GM12878 (cell line): ENCODE results near the gene MCF2L2. TPM values are rescaled to one million over a fixed set of nuclear protein-coding genes. Genes with fewer than 3 reads are reported as not detected.

Experiments used
- ATAC-seq: fragments of 200-7000 bp; cut with Tn5 transposase; 3 replicates; pipeline ENCODE4 v1.9.1; 2020; ENCODE audit warnings: mild to moderate bottlenecking, moderate library complexity
- BruUV-seq: library from RNA; stranded (reverse); fragments of 400-500 nt; replicated peaks from 2 replicates; lab custom pipeline; 2021; lab: Mats Ljungman, UMichigan
- CTCF ChIA-PET: fragments of 300-600 bp; sonication (Branson Sonifier 250); formaldehyde crosslinking; extraction: SDS; loops from one replicate; lab custom pipeline; 2021; ENCODE audit warnings: inconsistent platforms; lab: Yijun Ruan, JAX
- POLR2A ChIA-PET: fragments of 350-600 bp; formaldehyde crosslinking; extraction: SDS; loops from one replicate; lab custom pipeline; 2021; ENCODE audit warnings: inconsistent platforms; lab: Charles Lee
- RAD21 ChIA-PET: fragments of 300-600 bp; sonication (Branson Sonifier 250); formaldehyde crosslinking; loops from one replicate; lab custom pipeline; 2023; ENCODE audit warnings: antibody characterized with exemption; ENCODE audit not compliant: unreplicated experiment; lab: Charles Lee
- SMC1A ChIA-PET: fragments of 300-600 bp; sonication (Branson Sonifier 250); formaldehyde crosslinking; loops from one replicate; lab custom pipeline; 2023; ENCODE audit not compliant: unreplicated experiment, uncharacterized antibody; lab: Charles Lee
- DNase-seq: peaks from one replicate; pipeline ENCODE4 v3.0.0-alpha.2; 2011; ENCODE audit warnings: low read depth, low spot score
- FAIRE-seq: peaks from 3 replicates; lab custom pipeline; 2011; peaks lifted over from hg19 to GRCh38; lab: Jason Lieb, UNC
- H2AFZ ChIP-seq: 2 replicates; pipeline ENCODE4 v1.6.0; 2011; ENCODE audit warnings: low read depth, low read length, control low read depth; ENCODE audit not compliant: control insufficient read depth
- H3K27ac ChIP-seq: 2 replicates; pipeline ENCODE4 v1.5.1; 2011; ENCODE audit warnings: control low read depth; ENCODE audit not compliant: control insufficient read depth, insufficient read depth
- H3K27me3 ChIP-seq, 2 experiments: replicated peaks in 1 of 2; 2 replicates each; pipeline versions ENCODE4 v1.6.0 to v1.6.1; 2011; ENCODE audit warnings: low read length in 1 of 2; ENCODE audit not compliant: control insufficient read depth in 2 of 2, insufficient read depth in 2 of 2
- H3K36me3 ChIP-seq, 2 experiments: 2 replicates each; pipeline ENCODE4 v1.5.1; 2011; ENCODE audit warnings: low read length in 1 of 2; ENCODE audit not compliant: control insufficient read depth in 2 of 2, insufficient read depth in 2 of 2
- H3K4me1 ChIP-seq: 2 replicates; pipeline ENCODE4 v1.6.1; 2011; ENCODE audit warnings: mild to moderate bottlenecking, low read length, moderate library complexity, mixed read lengths; ENCODE audit not compliant: control insufficient read depth, insufficient read depth
- H3K4me2 ChIP-seq: 2 replicates; pipeline ENCODE4 v1.6.0; 2011; ENCODE audit warnings: control low read depth; ENCODE audit not compliant: control insufficient read depth, insufficient read depth
- H3K4me3 ChIP-seq: fragments of 200-600 bp; sonication (generic); 2 replicates; pipeline ENCODE4 v1.5.1; 2016
- H3K79me2 ChIP-seq: 2 replicates; pipeline ENCODE4 v1.6.0; 2011; ENCODE audit warnings: low read length; ENCODE audit not compliant: control insufficient read depth, insufficient read depth
- H3K9ac ChIP-seq: 2 replicates; pipeline ENCODE4 v1.8.0; 2011; ENCODE audit warnings: low read length, control low read depth, mixed read lengths; ENCODE audit not compliant: control insufficient read depth, insufficient read depth
- H3K9me3 ChIP-seq: replicated peaks from 3 replicates; pipeline ENCODE4 v1.5.1; 2011; ENCODE audit warnings: mild to moderate bottlenecking, low read length; ENCODE audit not compliant: control insufficient read depth, insufficient read depth
- H4K20me1 ChIP-seq: 2 replicates; pipeline ENCODE4 v1.6.0; 2011; ENCODE audit not compliant: control insufficient read depth, insufficient read depth
- PML ChIP-seq: IDR thresholded peaks from 2 replicates; pipeline ENCODE4 v1.6.1; 2012; ENCODE audit warnings: low read length, inconsistent platforms
- SMAD5 ChIP-seq: IDR thresholded peaks from 2 replicates; pipeline ENCODE4 v1.6.1; 2016; ENCODE audit warnings: antibody characterized with exemption, low read depth
- WGBS: methylation state at CpG from one replicate; pipeline ENCODE4 v1.1.6; 2016; ENCODE audit warnings: low lambda C conversion rate; ENCODE audit not compliant: insufficient replicate concordance, insufficient coverage; ENCODE audit errors: missing lambda C conversion rate; 5-methylcytosine and 5-hydroxymethylcytosine counted together
- in situ Hi-C: fragments of 300-500 bp; cut with MboI; formaldehyde crosslinking; loops from 9 replicates; pipeline ENCODE4 v1.14.3; 2018; ENCODE audit warnings: mixed read lengths
- intact Hi-C: fragments of 100-400 bp; cut with micrococcal nuclease; formaldehyde crosslinking; loops from one replicate; pipeline ENCODE4 v1.14.2; 2022; ENCODE audit not compliant: unreplicated experiment
- polyA plus RNA-seq, 11 experiments: library from polyadenylated mRNA; depleted of rRNA in 4 of 11; unstranded in 6 of 11; stranded (reverse) in 5 of 11; fragments of >200 nt; fragmentation: Nextera tagmentation in 4 of 11; fragmentation: Illumina TruSeq in 1 of 11; extraction: Ambion mirVana in 4 of 11; extraction: Trizol in 1 of 11; gene quantifications; 1 replicate in 1 of 11; 2 replicates in 10 of 11; pipeline versions ENCODE4 v1.2.1 to v1.2.3, GENCODE V29; 2011 to 2016; ENCODE audit warnings: inconsistent platforms in 2 of 11, missing spikeins in 2 of 11, low read depth in 1 of 11
- total RNA-seq, 4 experiments: library from RNA; depleted of rRNA in 3 of 4; stranded (reverse); fragments of >200 nt in 3 of 4; fragmentation: Illumina TruSeq in 1 of 4; extraction: Trizol in 1 of 4; gene quantifications; 2 replicates each; pipeline versions ENCODE4 v1.2.1 to v1.2.3, GENCODE V29; 2013 to 2021
- TF ChIP-seq, protein P1 (sequence below): fragments of 450-650 bp; IDR thresholded peaks from 2 replicates; pipeline ENCODE4 v1.6.1; 2017; ENCODE audit warnings: borderline replicate concordance

The MCF2L2 gene
- total and polyA plus RNA-seq, 10 of the 15 experiments (the other 5 are each of a cell fraction or from before 2014, with no cell fraction given), result 0.37 to 2.8 (median 1.4) TPM

DNA sequence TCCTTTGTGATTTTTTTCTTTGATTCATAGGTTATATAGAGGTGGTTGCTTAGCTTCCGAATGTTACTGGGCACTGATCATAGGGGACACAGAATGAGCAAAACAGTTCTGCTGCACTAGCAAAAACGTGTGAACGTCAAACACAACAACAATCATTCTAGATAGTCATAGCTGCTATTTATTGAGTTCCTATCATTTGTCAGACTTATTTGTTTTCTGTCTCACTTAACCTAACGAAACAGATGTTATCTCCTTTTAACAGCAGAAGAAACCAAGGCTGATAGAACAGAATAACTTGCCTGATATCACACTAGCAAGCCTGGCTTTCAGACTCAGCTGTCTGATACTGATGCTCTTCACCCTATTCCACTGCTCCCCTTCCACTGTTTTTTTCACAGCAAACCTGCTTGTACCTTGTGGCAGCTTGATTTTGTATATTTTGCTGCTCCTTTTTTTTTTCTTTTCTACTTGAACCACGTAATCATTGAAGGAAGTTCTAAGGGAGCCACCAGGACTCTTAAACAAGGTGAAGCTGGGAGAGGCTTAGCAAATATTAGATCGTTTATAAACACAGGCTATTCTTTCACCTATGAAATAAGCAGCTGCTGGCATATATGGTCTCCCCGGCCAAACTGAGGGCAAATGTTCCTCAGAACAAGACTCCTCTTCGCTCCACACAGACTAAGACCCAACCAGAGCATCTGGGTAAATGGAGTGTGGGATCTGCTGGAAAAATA, 78.8 kb downstream of the MCF2L2 start (continued):
- TF ChIP-seq, protein P1, sequence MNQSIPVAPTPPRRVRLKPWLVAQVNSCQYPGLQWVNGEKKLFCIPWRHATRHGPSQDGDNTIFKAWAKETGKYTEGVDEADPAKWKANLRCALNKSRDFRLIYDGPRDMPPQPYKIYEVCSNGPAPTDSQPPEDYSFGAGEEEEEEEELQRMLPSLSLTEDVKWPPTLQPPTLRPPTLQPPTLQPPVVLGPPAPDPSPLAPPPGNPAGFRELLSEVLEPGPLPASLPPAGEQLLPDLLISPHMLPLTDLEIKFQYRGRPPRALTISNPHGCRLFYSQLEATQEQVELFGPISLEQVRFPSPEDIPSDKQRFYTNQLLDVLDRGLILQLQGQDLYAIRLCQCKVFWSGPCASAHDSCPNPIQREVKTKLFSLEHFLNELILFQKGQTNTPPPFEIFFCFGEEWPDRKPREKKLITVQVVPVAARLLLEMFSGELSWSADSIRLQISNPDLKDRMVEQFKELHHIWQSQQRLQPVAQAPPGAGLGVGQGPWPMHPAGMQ, result no peak
- TF ChIP-seq PML, result no peak

DNA sequence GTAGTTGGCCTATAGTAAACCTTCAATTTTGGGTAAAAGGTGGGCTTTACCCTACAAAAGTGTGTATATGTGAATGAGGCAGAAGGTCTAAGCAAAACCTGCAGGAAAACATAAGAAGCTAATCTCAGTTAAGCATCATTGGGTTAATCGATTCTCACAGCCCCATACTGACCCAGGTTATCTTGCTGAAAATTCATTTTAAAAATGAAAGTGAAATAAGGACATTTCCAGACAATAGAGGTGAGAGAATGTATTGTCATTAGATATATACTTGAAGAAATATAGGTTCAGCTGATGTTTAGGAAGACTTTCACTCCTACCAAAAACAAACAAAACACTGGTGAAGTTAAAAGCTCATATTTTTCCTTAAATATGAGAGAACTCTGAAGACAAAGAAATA, 85.6 kb downstream of the MCF2L2 start:
- Histone ChIP-seq H3K9ac (no peak overlapping the region), H3K79me2 (no peaks in the 10 kb centered on the region), H2AFZ (no peak overlapping the region), H3K4me2 (no peak overlapping the region), H4K20me1 (no peaks in the 10 kb centered on the region), H3K4me3 (no peak overlapping the region)
- intact Hi-C loops (no loop called here), in situ Hi-C loops (no loop called here)
- no peak for TF ChIP-seq SMAD5
- TF ChIP-seq, all 136 proteins: peak for 0
- ATAC-seq (peak; percentile 73), FAIRE-seq (no peak), DNase-seq (no peak)
- WGBS, result 45% methylated on average over 1 of the region's 1 CpG
- POLR2A ChIA-PET, result no interaction called here
- Histone ChIP-seq H3K36me3 (no peaks in the 10 kb centered on the region), H3K4me1 (no peaks in the 10 kb centered on the region), H3K27ac (no peak overlapping the region), H3K9me3 (no peaks in the 10 kb centered on the region), H3K27me3 (no peaks in the 10 kb centered on the region)
- RAD21 ChIA-PET, result interaction anchor here (0.7 to 0.8 kb wide), 3 partner anchors 41 to 871 kb away, joined by 3 read pairs; no protein-coding TSS in a partner anchor
- BruUV-seq, result no TSS peak
- CTCF ChIA-PET, result interaction anchor here (0.8 kb wide), 2 partner anchors 14 to 128 kb away, joined by 3 to 4 read pairs; no protein-coding TSS in a partner anchor
- SMC1A ChIA-PET, result interaction anchor here (0.6 to 1.2 kb wide), 4 partner anchors 39 to 674 kb away, joined by 3 to 4 read pairs (median 3); no protein-coding TSS in a partner anchor
